ENCODE results near the gene FSHR.

GRCh38 chr2:48968011-48968410 lies 186.3 kb downstream of the FSHR start:
- TF ChIP-seq, protein P1, sequence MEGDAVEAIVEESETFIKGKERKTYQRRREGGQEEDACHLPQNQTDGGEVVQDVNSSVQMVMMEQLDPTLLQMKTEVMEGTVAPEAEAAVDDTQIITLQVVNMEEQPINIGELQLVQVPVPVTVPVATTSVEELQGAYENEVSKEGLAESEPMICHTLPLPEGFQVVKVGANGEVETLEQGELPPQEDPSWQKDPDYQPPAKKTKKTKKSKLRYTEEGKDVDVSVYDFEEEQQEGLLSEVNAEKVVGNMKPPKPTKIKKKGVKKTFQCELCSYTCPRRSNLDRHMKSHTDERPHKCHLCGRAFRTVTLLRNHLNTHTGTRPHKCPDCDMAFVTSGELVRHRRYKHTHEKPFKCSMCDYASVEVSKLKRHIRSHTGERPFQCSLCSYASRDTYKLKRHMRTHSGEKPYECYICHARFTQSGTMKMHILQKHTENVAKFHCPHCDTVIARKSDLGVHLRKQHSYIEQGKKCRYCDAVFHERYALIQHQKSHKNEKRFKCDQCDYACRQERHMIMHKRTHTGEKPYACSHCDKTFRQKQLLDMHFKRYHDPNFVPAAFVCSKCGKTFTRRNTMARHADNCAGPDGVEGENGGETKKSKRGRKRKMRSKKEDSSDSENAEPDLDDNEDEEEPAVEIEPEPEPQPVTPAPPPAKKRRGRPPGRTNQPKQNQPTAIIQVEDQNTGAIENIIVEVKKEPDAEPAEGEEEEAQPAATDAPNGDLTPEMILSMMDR (IDR thresholded peaks at IDR 0.05; ENCODE audit: low read depth, low read length): no peak
- TF ChIP-seq MAX (IDR thresholded peaks at IDR 0.05; ENCODE audit: low read depth, low read length): no peak
